ENCODE measurements around the gene AGBL4. TPM values are rescaled to one million over a fixed set of nuclear protein-coding genes. Genes with fewer than 3 reads are reported as not detected.

The AGBL4 gene
- polyA plus RNA-seq, 1 donor (not counting 4 experiments of a cell fraction or from before 2014, with no cell fraction given): not detected

DNA sequence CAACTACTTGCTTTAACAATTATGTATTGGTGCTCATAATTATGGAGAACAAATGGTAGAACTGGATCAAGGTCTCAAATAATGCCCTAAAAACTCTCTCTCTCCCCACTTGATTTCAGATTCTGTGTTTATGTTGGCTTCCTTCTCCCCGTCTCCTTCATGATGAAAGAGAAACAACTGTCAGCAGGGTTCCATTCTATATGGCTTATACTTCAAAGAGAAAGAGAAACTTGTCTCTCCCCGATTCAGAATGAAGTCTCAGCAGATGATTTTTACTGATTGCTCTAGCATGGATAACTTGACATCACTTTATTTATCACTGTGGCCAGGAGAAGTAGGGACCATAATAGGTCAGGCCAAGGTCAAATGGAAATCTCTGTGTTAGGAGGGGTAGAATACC, 575.6 kb downstream of the AGBL4 start:
- H3K4me1 ChIP-seq (ENCODE audit: control insufficient read depth, extremely low read depth, insufficient read depth, low read length): no peaks in the 10 kb centered on the region
- no peaks in the 10 kb centered on the region for H3K27me3 ChIP-seq (ENCODE audit: control insufficient read depth, extremely low read depth, insufficient read depth, low read length)
- no peaks in the 10 kb centered on the region for H3K9me3 ChIP-seq (ENCODE audit: control insufficient read depth, low read depth, low read length)
- H3K9ac ChIP-seq (ENCODE audit: control insufficient read depth, extremely low read depth, insufficient read depth, low read length): no peak overlapping the region
- no peaks in the 10 kb centered on the region for H4K20me1 ChIP-seq (ENCODE audit: control insufficient read depth, extremely low read depth, insufficient read depth, low read length)
- H3K27ac ChIP-seq (ENCODE audit: control insufficient read depth, insufficient read depth, low read length): no peak overlapping the region
- dilution Hi-C loops (cut with MboI; ENCODE audit: extremely low pct_ligation_motif_present, low sequenced_read_pairs): no loop called here
- H2AFZ ChIP-seq (ENCODE audit: control insufficient read depth, low read length): no peak overlapping the region
- H3K9me1 ChIP-seq (ENCODE audit: control insufficient read depth, extremely low read depth, insufficient read depth, low read length): no peaks in the 10 kb centered on the region
- no peak for TF ChIP-seq EZH2 (IDR thresholded peaks at IDR 0.05; ENCODE audit: low read length)
- TF ChIP-seq, protein P1, sequence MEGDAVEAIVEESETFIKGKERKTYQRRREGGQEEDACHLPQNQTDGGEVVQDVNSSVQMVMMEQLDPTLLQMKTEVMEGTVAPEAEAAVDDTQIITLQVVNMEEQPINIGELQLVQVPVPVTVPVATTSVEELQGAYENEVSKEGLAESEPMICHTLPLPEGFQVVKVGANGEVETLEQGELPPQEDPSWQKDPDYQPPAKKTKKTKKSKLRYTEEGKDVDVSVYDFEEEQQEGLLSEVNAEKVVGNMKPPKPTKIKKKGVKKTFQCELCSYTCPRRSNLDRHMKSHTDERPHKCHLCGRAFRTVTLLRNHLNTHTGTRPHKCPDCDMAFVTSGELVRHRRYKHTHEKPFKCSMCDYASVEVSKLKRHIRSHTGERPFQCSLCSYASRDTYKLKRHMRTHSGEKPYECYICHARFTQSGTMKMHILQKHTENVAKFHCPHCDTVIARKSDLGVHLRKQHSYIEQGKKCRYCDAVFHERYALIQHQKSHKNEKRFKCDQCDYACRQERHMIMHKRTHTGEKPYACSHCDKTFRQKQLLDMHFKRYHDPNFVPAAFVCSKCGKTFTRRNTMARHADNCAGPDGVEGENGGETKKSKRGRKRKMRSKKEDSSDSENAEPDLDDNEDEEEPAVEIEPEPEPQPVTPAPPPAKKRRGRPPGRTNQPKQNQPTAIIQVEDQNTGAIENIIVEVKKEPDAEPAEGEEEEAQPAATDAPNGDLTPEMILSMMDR (optimal IDR thresholded peaks at IDR 0.05 in 1 of 3, IDR thresholded peaks at IDR 0.05 in 1 of 3, conservative IDR thresholded peaks at IDR 0.05 in 1 of 3; ENCODE audit: extremely low read depth in 1 of 3, insufficient read depth in 2 of 3, low read length in 3 of 3): no peak
- H3K4me2 ChIP-seq (ENCODE audit: control insufficient read depth, extremely low read depth, insufficient read depth, low read depth, low read length): no peak overlapping the region
- no peak for DNase-seq (ENCODE audit: low read depth, low spot score)
- H3K4me3 ChIP-seq (ENCODE audit: control insufficient read depth in 2 of 3, extremely low read depth in 1 of 3, insufficient read depth in 2 of 3, low read depth in 1 of 3, low read length in 3 of 3): no peak overlapping the region
- no peaks in the 10 kb centered on the region for H3K36me3 ChIP-seq (ENCODE audit: control insufficient read depth in 2 of 2, extremely low read depth in 1 of 2, insufficient read depth in 2 of 2, low read length in 2 of 2)
- H3K79me2 ChIP-seq (ENCODE audit: control insufficient read depth, insufficient read depth, low read length): no peaks in the 10 kb centered on the region
- no peak for FAIRE-seq

DNA sequence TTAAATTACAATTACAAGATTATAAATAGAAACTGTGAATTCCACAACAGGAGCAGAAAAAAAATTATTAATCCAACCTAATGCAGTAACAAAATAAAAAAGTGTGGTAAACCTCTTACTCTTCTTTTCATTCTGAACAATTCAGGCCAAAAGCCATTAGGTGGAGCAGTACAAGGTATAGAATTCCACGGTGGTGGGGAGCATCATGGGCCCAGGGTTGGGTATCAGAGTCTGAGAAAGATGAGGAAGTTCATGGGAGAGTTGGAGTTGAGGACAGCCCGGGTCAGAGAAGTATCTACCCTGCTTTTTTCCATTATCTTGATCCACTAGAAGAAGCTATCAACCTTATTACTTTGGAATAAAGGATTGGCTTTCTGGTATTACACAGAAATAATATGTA, 586.9 kb downstream of the AGBL4 start:
- Histone ChIP-seq H3K79me2 (ENCODE audit: control insufficient read depth, insufficient read depth, low read length) (no peaks in the 10 kb centered on the region), H2AFZ (ENCODE audit: control insufficient read depth, low read length) (no peak overlapping the region), H3K27me3 (ENCODE audit: control insufficient read depth, extremely low read depth, insufficient read depth, low read length) (no peaks in the 10 kb centered on the region), H3K36me3 (ENCODE audit: control insufficient read depth in 2 of 2, extremely low read depth in 1 of 2, insufficient read depth in 2 of 2, low read length in 2 of 2) (no peaks in the 10 kb centered on the region), H4K20me1 (ENCODE audit: control insufficient read depth, extremely low read depth, insufficient read depth, low read length) (no peaks in the 10 kb centered on the region), H3K4me1 (ENCODE audit: control insufficient read depth, extremely low read depth, insufficient read depth, low read length) (no peaks in the 10 kb centered on the region), H3K4me3 (ENCODE audit: control insufficient read depth in 2 of 3, extremely low read depth in 1 of 3, insufficient read depth in 2 of 3, low read depth in 1 of 3, low read length in 3 of 3) (no peak overlapping the region), H3K9me1 (ENCODE audit: control insufficient read depth, extremely low read depth, insufficient read depth, low read length) (no peaks in the 10 kb centered on the region), H3K9ac (ENCODE audit: control insufficient read depth, extremely low read depth, insufficient read depth, low read length) (no peak overlapping the region), H3K9me3 (ENCODE audit: control insufficient read depth, low read depth, low read length) (no peaks in the 10 kb centered on the region), H3K27ac (ENCODE audit: control insufficient read depth, insufficient read depth, low read length) (no peak overlapping the region), H3K4me2 (ENCODE audit: control insufficient read depth, extremely low read depth, insufficient read depth, low read depth, low read length) (no peak overlapping the region)
- TF ChIP-seq, protein P1 (optimal IDR thresholded peaks at IDR 0.05 in 1 of 3, IDR thresholded peaks at IDR 0.05 in 1 of 3, conservative IDR thresholded peaks at IDR 0.05 in 1 of 3; ENCODE audit: extremely low read depth in 1 of 3, insufficient read depth in 2 of 3, low read length in 3 of 3): no peak
- no peak for TF ChIP-seq EZH2 (IDR thresholded peaks at IDR 0.05; ENCODE audit: low read length)
- no peak for DNase-seq (ENCODE audit: low read depth, low spot score)
- dilution Hi-C loops (cut with MboI; ENCODE audit: extremely low pct_ligation_motif_present, low sequenced_read_pairs): no loop called here
- no peak for FAIRE-seq

All from keratinocyte (primary cell).